Measurements from ENCODE around the gene ADAM12.
"Not testable (repeated sequence)": the region's sequence is repeated elsewhere in the genome, so short reads cannot be mapped to it uniquely, and the experiment has no call there.

ADAM12 gene

DNA sequence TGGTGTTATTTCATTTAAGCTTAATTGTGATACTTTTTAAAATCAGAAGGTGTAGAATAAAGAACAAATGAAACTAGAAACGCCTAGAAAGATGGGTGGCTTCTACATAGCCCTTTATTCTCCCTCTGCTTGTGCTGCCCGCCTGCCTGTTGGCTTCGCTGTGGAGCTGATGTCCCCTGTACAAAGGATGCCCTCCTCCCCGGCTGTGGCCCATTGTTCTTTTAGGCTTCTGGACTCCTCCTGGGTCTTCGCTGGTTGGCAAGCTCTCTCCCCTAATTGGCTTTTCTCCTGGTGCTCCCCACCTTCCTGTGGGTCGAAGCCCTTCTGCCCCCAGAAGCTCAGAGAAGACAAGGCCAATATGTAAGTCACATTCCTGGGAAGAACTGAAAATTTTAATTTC is 393.7 kb downstream of the ADAM12 start:
- no peak for DNase-seq

DNA sequence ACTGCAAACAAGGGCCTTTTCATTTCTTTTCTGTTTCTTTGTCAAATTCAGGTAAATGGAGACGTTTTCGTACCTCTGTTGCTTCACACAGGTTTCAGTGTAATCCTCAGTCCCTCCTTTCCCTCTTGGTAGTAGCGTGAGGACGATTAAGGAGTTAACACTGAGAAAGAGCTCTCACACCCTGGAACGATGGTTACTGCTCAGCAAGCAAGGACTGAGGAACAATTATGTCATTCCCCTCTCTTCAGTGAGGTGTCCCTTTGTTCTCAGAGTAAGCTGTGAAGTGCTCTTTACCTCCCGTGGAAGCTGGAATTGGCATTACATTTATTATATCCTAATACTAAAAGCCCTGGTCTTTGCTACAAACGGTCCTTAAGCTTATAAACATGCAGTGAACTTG is 396.0 kb downstream of the ADAM12 start:
- no peak for DNase-seq

DNA sequence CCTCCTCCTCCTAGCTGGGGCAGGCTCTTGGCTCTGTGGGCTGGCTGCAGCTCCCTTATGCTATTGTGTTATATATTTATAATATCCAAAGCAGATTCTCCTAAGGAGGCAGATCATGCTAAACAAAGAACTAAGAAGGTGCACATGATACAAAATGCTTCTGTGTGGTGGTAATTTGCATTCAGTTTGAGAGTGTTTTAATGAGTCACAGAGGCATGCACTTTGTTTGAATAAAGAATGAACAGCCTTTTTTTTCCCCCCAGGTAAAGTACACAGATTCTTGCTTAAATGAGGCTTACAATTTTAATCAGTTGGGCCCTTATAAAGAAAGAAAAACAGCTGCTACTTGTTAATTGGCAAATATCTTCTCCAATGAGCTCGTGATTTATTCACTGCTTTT is 396.9 kb downstream of the ADAM12 start:
- DNase-seq, result no peak

DNA sequence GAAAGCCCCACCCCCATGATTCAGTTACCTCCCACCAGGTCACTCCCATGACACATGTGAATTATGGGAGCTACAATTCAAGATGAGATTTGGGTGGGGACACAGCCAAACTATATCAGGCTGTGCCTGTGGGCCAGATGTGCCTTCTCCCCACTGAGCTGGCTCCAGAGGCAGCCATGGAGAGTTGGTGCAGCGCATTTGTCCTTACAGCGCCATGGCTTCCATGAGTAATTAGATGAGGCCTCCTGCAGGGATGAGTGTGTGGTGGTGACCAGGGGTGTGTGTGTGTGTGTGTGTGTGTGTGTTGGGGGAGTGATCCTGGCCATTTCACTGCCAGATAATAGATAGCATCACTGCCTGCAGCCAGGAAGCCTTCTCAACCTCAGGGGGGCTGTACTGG is 397.3 kb downstream of the ADAM12 start:
- DNase-seq, result no peak

DNA sequence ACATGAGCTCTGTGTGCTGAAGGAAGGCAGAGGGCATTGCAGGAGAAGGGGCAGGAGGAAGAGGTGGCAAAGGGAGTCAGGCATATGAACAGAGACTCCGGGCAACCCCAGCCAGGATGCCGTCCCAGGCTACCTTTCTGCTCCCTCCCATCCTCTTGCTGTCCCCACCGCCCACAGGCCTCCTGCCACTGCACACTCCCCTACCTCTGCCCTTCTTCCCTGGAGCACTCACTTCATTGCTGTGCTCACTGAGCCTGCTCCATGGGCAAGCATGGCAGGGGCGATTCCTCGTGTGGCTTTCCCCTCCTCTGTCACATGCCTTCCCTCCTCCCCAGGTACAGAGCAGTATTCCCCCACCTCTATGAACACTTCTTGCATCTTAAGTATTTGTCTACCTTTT is 398.5 kb downstream of the ADAM12 start:
- DNase-seq, result no peak

DNA sequence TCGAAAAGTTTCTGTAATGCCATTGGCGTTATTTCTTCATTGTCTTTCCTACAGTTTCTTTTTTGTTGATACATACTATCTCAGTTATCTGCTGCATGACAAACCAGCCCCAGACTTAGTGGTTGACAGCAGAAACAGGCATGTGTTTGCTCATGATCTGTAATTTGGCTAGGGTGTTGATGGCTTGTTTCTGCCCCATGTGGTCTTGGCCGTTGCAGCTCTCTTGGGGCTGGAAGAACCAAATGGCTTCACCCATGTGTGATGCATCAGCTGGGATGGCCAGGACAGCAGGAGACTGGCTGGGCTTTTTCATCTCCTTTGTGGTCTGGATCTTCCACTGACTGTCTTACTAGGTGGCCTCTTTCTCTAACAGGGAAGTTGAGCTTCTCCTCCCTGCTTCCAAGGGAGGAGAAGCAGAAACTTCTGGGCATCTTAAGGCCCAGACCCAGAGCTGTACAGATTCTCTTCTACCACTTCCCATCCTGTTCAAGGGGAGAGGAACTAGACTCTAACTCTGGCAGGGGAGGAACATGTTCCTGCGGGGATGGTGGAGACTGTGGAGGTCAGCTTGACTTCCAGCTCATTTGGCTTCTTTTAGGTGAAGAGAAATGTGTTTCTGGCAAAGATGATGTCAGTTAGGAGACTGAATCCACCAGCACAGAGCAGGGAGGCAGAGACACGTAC is 402.6 kb downstream of the ADAM12 start:
- no peak for DNase-seq

DNA sequence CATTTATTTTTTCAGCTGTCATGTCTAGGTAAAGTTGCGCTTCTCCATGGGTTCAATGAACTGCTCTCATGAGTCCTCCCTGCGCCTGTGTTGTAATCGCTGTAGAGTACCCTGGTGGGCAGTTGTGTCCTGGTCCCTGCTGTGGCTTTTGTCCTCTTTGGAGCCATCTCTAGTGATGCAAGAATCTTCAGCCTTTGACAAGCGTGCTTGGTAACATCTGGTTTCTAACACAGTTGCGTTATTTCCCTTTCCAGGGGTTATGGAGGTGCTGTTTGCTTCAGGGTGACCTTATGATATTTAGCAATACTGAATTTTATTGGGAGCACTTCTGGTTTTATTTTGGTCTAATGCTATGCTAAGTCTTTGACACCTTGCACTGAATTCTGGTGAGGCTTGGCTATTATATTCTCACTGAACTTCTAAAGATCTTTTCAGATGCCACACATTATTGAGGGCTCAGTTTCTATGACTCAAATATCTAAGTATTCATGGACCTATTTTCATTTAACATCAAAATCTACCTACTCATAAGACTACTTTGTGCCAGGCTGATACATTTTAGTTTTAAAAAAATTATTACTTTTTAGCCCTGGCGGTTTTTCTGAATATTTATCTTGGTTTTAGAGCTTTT is 403.3 kb downstream of the ADAM12 start:
- DNase-seq, result no peak

DNA sequence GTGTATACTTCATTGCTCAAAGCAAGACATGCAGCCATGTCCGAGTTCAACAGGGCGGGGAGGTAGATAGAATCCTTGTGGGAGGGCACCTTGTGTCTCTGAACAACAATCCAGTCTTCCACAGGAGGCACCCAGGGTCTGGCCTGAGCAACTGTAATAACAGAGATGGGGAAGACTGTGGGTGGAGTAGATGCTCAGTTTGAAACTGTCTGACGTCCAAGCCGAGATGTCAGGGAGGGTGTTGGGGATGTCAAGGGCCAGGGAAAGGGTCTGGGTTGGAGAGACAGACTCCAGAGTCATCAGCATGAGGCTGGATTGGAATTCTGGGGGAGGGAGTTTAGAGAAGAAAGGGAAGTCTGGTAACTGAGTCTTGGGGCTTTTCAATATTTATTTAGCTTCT is 403.9 kb downstream of the ADAM12 start:
- DNase-seq, result no peak

DNA sequence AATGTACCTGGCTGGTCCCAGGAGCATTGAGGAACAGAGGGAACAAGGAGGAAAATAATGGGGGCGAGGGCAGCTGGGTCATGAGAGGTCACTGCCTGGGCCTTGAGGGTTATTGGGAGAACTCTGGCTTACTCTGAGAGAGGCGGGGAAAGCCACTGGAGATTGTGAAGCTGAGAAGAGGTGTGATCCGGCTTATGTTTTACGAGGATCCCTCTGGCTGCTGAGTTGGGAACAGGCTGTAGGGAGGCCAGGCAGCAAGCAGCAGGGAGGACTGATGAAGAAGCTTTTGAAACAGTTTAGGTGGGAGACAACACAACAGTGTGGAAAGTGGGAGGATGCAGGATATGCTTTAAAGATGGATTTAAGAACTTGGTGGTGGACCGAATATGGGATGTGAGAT is 404.6 kb downstream of the ADAM12 start:
- DNase-seq, result no peak

DNA sequence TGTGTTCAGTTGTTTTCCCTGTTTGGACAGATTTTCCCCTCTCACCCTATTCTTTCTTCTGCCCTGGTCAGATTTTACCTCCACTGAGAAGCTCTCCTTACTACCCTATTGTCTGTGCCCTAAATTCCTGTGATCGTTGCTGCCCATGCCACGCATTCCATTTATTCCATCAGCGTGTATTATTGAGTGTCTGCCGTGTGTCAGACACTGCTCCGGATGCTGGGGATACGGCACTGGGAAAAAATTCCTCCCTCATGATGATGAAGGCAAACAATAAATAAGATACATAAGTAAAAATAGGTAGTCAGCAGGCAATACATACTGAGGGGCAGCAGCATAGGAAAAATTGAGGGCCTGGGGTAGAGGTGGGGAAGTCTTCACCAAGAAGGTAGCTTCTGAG is 405.1 kb downstream of the ADAM12 start:
- DNase-seq, result no peak

DNA sequence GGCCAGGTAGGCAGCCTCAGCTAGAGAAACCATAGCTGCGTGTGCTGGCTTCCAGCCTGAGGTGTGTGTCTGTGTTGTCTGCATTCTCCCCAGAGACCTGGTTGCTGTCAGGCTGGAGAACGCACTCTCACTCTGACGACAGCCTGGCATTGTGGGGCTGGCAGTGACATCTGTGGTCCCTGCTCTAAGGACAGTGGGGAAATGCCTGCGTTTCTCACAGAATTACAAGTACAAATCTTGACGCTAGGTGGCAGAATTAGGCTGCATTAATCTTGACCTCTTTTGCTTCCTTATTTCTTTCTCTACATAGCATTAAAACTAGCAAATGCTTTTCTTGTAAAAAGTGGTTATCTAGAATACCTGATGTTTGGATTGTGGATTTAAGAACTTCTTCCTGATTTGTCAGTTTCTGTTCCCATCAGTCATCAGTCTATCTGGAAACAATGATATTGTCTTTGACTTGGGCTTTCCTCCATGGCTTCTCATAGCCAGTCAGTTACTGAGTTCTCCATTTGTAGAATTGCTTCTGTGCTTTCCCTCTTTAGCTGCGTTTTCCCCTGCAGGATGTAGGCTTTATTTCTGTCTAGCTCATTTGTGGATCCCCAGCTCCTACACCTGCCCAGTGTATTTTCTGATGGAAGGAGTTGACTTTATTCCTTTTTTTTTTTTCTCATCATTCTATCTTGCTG is 405.9 kb downstream of the ADAM12 start:
- DNase-seq, result no peak

DNA sequence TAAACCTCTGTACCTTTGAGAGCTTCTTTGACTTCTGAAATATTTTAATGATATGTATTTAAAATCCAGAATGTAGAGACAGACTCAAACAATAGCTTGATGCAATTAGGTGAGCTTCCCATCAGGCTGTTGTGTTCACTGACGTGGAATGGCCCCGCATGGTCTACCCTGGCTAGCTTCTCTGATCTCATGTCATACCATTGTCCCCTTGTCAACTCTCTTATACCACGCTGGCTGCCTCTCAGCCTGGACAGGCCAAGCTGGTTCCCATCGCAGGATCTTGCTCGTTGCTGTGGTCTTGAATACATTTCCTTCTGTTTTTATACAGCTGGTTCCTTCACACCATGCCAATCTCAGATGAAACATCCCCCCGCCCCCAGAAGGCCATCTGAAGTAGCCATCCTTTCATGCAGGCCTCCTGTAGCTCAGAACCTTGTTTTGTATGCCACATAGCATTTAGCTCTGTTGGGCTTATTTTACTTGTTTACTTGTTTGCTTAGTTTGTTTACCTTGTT is 407.7 kb downstream of the ADAM12 start:
- DNase-seq, result no peak

DNA sequence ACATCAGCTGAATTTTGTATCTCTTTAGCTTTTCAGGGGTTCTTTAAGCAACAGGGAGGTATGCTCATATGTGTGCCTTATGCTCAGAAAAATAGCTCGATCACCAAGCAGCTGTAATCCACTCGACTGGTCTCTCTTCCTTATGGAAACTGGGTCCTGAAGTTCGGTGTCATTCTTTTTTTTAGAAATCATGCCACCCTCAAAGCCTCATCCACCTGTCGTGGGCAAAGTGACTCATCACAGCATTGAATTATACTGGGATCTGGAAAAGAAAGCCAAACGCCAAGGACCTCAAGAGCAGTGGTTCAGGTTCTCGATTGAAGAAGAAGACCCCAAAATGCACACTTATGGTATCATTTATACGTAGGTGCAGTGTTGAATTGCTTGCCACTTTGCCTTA is 408.3 kb downstream of the ADAM12 start:
- DNase-seq, result no peak

DNA sequence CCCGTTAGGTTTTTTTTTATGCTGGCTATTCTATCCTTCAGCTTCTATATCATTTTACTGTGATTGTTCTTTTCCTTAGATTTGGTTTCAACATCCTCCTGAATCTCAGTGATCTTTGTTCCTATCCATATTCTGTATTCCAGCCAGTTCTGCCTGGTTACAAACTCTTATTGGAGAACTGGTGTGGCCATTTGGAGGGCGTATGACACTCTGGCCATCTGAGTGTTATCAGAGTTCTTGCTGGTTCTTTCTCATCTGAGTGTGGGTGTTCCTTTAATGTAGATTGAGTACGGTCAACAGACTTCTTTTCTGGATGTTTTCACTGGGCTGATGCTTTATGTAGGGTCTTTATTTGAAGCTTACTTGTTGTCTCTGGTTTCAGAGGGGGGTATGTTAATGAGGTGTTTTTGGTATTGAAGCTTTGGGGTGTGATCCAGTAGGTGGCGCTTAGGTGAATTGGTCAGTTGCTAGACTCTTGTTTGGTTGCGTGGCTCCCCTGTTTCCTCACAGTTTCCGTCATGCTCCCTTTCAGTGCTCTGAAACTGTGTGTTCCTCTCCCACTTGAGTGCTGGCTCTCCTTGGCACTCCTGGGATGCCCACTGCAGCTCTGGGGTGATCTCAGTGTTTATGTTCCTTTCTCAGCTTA is 411.2 kb downstream of the ADAM12 start:
- DNase-seq, result no peak

DNA sequence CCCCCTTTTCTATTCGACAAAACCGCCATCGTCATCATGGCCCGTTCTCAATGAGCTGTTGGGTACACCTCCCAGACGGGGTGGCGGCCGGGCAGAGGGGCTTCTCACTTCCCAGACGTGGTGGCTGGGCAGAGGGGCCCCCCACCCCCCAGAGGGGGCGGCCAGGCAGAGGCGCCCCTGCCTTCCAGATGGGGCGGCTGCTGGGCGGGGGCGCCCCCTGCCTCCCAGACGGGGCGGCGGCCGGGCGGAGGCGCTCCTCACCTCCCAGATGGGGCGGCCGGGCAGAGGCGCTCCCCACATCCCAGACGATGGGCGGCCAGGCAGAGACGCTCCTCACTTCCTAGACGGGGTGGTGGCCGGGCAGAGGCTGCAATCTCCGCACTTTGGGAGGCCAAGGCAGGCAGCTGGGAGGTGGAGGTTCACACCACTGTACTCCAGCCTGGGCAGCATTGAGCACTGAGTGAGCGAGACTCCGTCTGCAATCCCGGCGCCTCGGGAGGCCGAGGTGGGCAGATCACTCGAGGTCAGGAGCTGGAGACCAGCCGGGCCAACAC is 418.1 kb downstream of the ADAM12 start:
- DNase-seq, result not testable (repeated sequence)

DNA sequence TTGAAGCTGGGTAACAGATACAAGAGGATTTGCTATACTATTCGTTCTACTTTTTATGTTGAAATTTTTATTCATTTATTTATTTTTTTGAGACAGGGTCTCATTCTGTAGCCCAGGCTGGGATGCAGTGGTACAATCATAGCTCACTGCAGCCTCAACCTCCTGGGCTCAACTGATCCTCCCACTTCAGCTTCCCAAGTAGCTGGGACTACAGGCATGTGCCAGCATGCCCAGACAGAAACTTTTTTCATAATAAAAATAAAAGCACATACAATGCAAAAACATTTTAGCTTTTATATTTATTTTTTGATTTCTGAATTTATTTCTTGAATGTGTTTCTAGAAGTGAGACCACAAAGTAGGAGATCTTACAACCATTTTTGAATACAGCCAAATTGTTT is 420.7 kb downstream of the ADAM12 start:
- no peak for DNase-seq

DNA sequence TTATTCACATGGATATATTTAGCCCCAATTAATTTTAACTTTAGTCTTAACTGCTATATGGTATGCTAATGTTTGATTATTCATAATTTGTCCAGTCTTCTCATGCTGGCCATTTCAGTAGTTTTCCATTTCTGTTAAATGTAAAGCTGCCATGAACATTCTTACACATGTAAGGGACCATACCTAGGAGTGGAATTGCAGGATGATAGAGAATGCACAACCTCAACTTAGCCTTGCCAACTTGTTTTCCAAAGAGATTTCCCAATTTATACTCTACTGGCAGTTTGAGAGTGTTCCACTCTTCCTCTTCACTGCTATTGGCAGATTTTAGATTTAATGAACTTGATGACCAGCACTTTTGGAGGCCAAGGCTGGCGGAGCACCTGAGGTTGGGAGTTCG is 423.7 kb downstream of the ADAM12 start:
- no peak for DNase-seq

Measured in NCI-H187 treated with DMSO at 0.1 percent for 48 hours (cell line).